GM21529 (cell line): ENCODE data around the gene RAET1L.
A peak's percentile ranks its signal among the peaks of the same experiment; 100 is the strongest.
"Not testable (repeated sequence)": the region's sequence is repeated elsewhere in the genome, so short reads cannot be mapped to it uniquely, and the experiment has no call there.

ENCODE experiments used
- ATAC-seq: cut with Tn5 transposase; IDR thresholded peaks from one replicate; pipeline ENCODE4 v1.9.1; 2021; ENCODE audit not compliant: unreplicated experiment

The RAET1L gene

GRCh38 chr6:150018846-150019580 lies 6.3 kb downstream of the RAET1L start:
- no peak for ATAC-seq

- not testable (repeated sequence) for ATAC-seq
Measured at GRCh38 chr6:150017186-150017521, 8.2 kb downstream of the RAET1L start.

GRCh38 chr6:150016324-150017185 lies 8.8 kb downstream of the RAET1L start:
- ATAC-seq: peak; percentile 65

- not testable (repeated sequence) for ATAC-seq
Measured at GRCh38 chr6:150015281-150016001, 9.9 kb downstream of the RAET1L start.

- not testable (repeated sequence) for ATAC-seq
Measured at GRCh38 chr6:150014623-150015280, 10.6 kb downstream of the RAET1L start.

GRCh38 chr6:150013785-150014622 lies 11.3 kb downstream of the RAET1L start:
- not testable (repeated sequence) for ATAC-seq

GRCh38 chr6:150012846-150013784 lies 12.2 kb downstream of the RAET1L start:
- ATAC-seq: not testable (repeated sequence)

GRCh38 chr6:150008588-150008987 lies 16.7 kb downstream of the RAET1L start:
- ATAC-seq: no peak

- peak; percentile 43 for ATAC-seq
Measured at GRCh38 chr6:150006961-150007464, 18.3 kb downstream of the RAET1L start.

GRCh38 chr6:150005761-150006651 lies 19.3 kb downstream of the RAET1L start:
- no peak for ATAC-seq

GRCh38 chr6:150004783-150005717 lies 20.3 kb downstream of the RAET1L start:
- peak; percentile 67 for ATAC-seq

GRCh38 chr6:150004101-150004782 lies 21.1 kb downstream of the RAET1L start:
- ATAC-seq: peak; percentile 18

GRCh38 chr6:150003599-150003998 lies 21.7 kb downstream of the RAET1L start:
- not testable (repeated sequence) for ATAC-seq

GRCh38 chr6:150002710-150003109 lies 22.6 kb downstream of the RAET1L start:
- no peak for ATAC-seq

- peak; percentile 33 for ATAC-seq
Measured at GRCh38 chr6:150001295-150002008, 23.9 kb downstream of the RAET1L start.
